ENCODE results near the gene KDM8.

DNA sequence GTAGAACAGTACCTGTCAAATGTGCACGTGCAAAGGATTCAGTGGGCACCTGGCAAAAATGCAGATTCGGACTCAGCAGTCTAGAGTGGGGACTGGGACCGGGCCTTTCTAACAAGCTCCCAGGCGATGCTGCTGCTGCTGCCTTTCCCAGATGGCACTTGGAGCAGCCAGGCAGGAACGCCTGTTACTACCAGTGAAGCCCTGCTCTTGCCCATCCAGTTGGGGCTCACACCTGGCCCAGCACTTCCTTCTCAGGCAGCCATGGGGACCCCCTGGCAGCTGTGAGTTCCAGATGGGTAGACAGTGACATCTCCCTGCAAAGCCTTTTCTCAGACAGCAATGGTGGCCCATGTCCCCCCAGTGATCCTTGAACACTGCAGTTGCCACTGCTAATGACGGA lies 30.4 kb downstream of the KDM8 start:
- TF ChIP-seq, protein P1, sequence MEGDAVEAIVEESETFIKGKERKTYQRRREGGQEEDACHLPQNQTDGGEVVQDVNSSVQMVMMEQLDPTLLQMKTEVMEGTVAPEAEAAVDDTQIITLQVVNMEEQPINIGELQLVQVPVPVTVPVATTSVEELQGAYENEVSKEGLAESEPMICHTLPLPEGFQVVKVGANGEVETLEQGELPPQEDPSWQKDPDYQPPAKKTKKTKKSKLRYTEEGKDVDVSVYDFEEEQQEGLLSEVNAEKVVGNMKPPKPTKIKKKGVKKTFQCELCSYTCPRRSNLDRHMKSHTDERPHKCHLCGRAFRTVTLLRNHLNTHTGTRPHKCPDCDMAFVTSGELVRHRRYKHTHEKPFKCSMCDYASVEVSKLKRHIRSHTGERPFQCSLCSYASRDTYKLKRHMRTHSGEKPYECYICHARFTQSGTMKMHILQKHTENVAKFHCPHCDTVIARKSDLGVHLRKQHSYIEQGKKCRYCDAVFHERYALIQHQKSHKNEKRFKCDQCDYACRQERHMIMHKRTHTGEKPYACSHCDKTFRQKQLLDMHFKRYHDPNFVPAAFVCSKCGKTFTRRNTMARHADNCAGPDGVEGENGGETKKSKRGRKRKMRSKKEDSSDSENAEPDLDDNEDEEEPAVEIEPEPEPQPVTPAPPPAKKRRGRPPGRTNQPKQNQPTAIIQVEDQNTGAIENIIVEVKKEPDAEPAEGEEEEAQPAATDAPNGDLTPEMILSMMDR (IDR thresholded peaks at IDR 0.05; ENCODE audit: insufficient read depth, low read depth, low read length) = no peak
- no peak for TF ChIP-seq EZH2 (IDR thresholded peaks at IDR 0.05; ENCODE audit: insufficient read depth, low read length)
